Measurements from ENCODE around the gene ATP2A3. TPM values are rescaled to one million over a fixed set of nuclear protein-coding genes. Genes with fewer than 3 reads are reported as not detected.

The ATP2A3 gene
- total and polyA plus RNA-seq, 5 donors: 7.9 to 16.6 (median 14.4) TPM

DNA sequence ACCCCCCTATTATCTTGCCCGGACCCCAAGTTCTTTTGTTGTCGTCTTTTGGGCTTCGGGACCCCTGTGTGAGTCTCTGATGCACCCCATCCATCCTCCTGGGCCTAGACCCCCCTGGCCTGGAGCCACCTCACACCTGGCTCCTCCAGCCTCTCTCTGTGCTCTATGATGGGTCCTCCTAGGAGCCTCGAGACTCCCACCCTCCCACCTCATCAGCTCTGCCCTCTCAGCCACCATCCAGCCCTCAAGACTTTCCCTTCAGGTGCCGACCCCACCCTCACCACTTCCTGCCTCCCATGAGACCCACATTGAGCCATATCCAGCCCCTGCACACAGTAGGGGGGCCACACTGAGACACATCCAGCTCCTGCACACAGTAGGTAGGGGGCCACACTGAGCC lies 8.7 kb upstream of the ATP2A3 start:
- intact Hi-C loops (cut with DNase I): no loop called here
- DNase-seq (peak in 1 of 3 donors; percentile 36), ATAC-seq (no peak)
- H3K27ac ChIP-seq (ENCODE audit: low read length): no peak overlapping the region
- H3K4me1 ChIP-seq (ENCODE audit: control insufficient read depth, insufficient read depth, low read length): peaks cover 5% of the 10 kb centered on the region
- WGBS: 66% methylated on average over 5 of the region's 5 CpGs
- no peak overlapping the region for H3K4me3 ChIP-seq (ENCODE audit: low read length)
- H3K9me3 ChIP-seq (ENCODE audit: control insufficient read depth, low read length): peaks cover 2% of the 10 kb centered on the region
- no peaks in the 10 kb centered on the region for H3K27me3 ChIP-seq (ENCODE audit: control insufficient read depth, insufficient read depth)

DNA sequence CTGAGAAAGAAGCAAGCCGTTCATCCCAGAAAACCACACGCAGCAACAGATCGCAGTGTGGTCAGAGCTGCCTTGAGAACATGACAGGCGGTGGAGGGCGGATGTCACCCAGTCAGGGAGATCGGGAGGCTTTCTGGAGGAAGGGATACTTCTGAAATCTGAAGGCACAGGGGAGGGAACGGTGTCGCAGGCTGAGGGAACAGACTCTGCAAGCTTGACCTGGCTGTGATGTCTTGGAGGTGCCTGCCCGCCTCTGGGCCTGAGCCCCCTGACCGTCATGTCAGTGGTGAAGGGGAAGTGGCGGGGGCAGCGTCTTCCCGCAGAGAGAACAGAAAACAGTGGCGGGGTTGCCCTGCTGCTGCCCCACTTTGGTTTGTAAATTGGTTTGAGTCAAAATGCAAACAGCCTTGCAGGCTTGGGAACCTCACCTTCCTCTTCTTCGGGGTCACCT lies 8.1 kb upstream of the ATP2A3 start:
- ATAC-seq (no peak), DNase-seq (peak in 2 of 3 donors; percentile 7 to 33)
- 68% methylated on average over 15 of the region's 15 CpGs for WGBS
- H3K4me1 ChIP-seq (ENCODE audit: control insufficient read depth, insufficient read depth, low read length): peaks cover 5% of the 10 kb centered on the region
- no peak overlapping the region for H3K27ac ChIP-seq (ENCODE audit: low read length)
- intact Hi-C loops (cut with DNase I): no loop called here
- H3K27me3 ChIP-seq (ENCODE audit: control insufficient read depth, insufficient read depth): no peaks in the 10 kb centered on the region
- peaks cover 2% of the 10 kb centered on the region for H3K9me3 ChIP-seq (ENCODE audit: control insufficient read depth, low read length)
- H3K4me3 ChIP-seq (ENCODE audit: low read length): no peak overlapping the region

DNA sequence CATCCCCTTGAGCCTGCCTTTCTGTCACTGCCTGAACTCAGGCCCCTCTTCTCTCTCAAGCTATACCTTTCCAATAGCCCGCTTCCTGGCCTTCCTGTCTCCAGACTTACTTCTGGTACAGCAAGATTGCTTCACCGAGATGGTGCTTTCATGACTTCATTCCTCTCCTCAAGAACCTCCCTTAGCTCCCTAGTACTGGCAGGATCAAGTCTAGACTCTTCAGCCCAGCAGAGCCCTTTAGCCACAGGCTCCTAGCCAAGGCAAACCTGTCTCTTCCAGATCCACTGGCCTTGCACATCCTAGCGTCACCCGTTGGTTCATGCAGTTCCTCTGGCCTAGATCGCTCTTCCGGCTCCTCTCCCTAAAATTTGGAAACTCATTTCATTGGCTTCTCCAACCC lies 6.4 kb upstream of the ATP2A3 start:
- intact Hi-C loops (cut with DNase I): no loop called here
- 90% methylated on average over 6 of the region's 6 CpGs for WGBS
- H3K9me3 ChIP-seq (ENCODE audit: control insufficient read depth, low read length): peaks cover 2% of the 10 kb centered on the region
- H3K4me3 ChIP-seq (ENCODE audit: low read length): no peak overlapping the region
- DNase-seq: no peak
- H3K4me1 ChIP-seq (ENCODE audit: control insufficient read depth, insufficient read depth, low read length): no peaks in the 10 kb centered on the region
- H3K27ac ChIP-seq (ENCODE audit: low read length): no peak overlapping the region
- no peaks in the 10 kb centered on the region for H3K27me3 ChIP-seq (ENCODE audit: control insufficient read depth, insufficient read depth)
- no peak for ATAC-seq

DNA sequence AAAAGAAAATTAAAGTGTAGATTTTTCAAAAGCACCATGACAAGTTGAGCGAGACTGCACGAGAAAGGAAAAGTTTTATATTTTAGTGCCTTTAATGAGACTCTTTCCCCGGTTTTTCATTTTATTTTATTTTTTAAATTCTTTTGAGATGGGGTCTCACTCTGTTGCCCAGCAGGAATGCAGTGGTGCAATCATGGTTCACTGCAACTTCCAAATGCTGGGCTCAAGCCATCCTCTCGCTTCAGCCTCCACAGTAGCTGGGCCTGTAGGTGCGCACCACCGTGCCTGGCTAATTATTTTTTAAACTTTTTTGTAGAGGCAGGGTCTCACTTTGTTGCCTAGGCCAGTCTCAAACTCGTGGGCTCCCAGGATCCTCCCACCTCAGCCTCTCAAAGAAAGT lies 5.7 kb upstream of the ATP2A3 start:
- no peaks in the 10 kb centered on the region for H3K27me3 ChIP-seq (ENCODE audit: control insufficient read depth, insufficient read depth)
- H3K9me3 ChIP-seq (ENCODE audit: control insufficient read depth, low read length): peaks cover 2% of the 10 kb centered on the region
- DNase-seq (no peak), ATAC-seq (no peak)
- H3K27ac ChIP-seq (ENCODE audit: low read length): no peak overlapping the region
- WGBS: 89% methylated on average over 7 of the region's 7 CpGs
- intact Hi-C loops (cut with DNase I): no loop called here
- H3K4me3 ChIP-seq (ENCODE audit: low read length): no peak overlapping the region
- peaks cover 3% of the 10 kb centered on the region for H3K4me1 ChIP-seq (ENCODE audit: control insufficient read depth, insufficient read depth, low read length)

DNA sequence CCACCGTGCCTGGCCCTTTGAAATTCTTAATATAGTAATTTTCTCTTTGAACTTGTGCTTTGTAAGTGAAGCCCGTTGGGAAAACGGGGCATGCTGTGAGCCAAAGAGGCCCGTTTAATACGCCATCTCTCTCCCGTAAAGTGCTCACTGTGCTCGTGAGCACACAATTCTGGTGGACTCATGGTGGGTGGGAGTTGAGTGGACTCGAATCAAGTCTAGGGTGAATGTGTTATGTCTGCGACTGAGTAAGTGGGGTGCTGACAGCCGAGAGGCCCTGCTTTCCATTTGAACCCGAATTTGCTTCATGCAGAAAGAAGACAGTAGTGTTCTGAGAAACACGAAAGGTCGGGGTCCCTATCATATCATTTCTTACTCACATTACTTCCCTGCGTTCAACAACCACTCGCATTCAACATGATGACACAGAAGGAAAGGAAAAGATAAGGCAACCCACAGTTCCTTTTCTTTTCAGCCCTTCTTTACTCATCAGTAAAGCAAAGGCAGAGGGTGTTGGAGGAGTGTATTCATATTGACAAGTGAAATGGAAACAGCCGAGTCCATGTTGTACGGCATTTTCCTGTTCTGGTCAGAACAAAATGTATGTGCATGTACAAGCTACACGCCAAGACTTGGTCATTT lies 4.8 kb upstream of the ATP2A3 start:
- WGBS: 82% methylated on average over 18 of the region's 18 CpGs
- DNase-seq (peak in 1 of 3 donors; percentile 6), ATAC-seq (no peak)
- Histone ChIP-seq H3K9me3 (ENCODE audit: control insufficient read depth, low read length) (no peaks in the 10 kb centered on the region), H3K27me3 (ENCODE audit: control insufficient read depth, insufficient read depth) (no peaks in the 10 kb centered on the region), H3K27ac (ENCODE audit: low read length) (no peak overlapping the region), H3K4me1 (ENCODE audit: control insufficient read depth, insufficient read depth, low read length) (peaks cover 3% of the 10 kb centered on the region), H3K4me3 (ENCODE audit: low read length) (no peak overlapping the region)
- intact Hi-C loops (cut with DNase I): no loop called here

DNA sequence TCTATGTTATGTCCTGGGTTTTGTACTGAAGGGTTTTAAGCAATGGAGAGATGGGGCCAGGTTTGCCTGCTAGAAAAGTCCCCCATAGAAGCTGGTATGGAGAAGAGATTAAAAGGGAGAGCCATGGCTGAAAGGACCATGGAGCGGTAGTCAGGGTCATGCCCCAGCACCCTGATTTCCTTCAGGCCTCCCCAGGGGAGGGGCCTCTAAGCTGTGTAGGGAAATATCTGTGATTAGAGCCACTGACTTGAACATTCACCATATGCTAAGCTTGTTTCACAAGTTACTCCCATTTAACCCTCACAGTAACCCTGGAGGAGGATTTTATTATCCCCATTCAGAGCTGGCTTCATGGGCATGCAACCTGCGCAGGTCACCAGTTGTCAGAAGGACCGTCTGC lies 3.8 kb upstream of the ATP2A3 start:
- no peak for DNase-seq
- Histone ChIP-seq H3K27me3 (ENCODE audit: control insufficient read depth, insufficient read depth) (no peaks in the 10 kb centered on the region), H3K4me3 (ENCODE audit: low read length) (no peak overlapping the region), H3K4me1 (ENCODE audit: control insufficient read depth, insufficient read depth, low read length) (peaks cover 3% of the 10 kb centered on the region), H3K27ac (ENCODE audit: low read length) (no peak overlapping the region), H3K9me3 (ENCODE audit: control insufficient read depth, low read length) (no peaks in the 10 kb centered on the region)
- intact Hi-C loops (cut with DNase I): no loop called here
- whole genome bisulfite sequencing: 96% methylated on average over 3 of the region's 3 CpGs
- ATAC-seq: no peak

DNA sequence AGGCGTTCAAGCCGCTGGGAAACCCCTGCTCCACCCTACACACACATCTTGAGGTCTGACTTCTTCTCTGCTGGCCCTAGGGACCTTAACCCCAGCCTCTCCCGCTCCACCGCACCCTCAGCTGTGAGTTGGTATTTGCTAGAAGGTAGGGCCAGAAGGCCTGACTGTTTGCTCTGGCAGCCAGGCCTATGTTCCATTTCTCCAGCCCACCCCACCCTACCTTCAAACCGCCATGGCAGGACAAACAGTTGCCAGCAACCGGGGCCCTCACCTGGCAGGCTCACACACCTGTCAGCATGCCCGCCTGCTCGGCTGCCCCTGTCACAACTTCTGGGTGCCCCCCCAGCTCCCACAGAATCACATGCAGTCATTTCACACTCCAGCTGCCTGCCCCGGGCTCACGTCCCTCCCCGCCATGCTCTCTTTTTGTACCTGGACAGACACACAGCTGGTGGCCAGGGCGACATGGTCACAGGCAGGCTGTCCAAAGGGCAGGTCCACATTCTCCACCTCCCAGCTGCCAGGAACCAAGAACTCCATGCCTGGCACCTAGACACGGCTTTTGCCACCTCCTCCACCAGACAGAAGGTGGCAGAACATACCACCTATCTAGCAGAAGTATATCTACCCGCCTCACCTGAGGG lies 2.6 kb upstream of the ATP2A3 start:
- DNase-seq (peak in 1 of 3 donors; percentile 37), ATAC-seq (no peak)
- Histone ChIP-seq H3K4me3 (ENCODE audit: low read length) (no peak overlapping the region), H3K27ac (ENCODE audit: low read length) (no peak overlapping the region), H3K9me3 (ENCODE audit: control insufficient read depth, low read length) (no peaks in the 10 kb centered on the region), H3K4me1 (ENCODE audit: control insufficient read depth, insufficient read depth, low read length) (peaks cover 3% of the 10 kb centered on the region), H3K27me3 (ENCODE audit: control insufficient read depth, insufficient read depth) (no peaks in the 10 kb centered on the region)
- 95% methylated on average over 14 of the region's 14 CpGs for WGBS
- intact Hi-C loops (cut with DNase I): no loop called here

DNA sequence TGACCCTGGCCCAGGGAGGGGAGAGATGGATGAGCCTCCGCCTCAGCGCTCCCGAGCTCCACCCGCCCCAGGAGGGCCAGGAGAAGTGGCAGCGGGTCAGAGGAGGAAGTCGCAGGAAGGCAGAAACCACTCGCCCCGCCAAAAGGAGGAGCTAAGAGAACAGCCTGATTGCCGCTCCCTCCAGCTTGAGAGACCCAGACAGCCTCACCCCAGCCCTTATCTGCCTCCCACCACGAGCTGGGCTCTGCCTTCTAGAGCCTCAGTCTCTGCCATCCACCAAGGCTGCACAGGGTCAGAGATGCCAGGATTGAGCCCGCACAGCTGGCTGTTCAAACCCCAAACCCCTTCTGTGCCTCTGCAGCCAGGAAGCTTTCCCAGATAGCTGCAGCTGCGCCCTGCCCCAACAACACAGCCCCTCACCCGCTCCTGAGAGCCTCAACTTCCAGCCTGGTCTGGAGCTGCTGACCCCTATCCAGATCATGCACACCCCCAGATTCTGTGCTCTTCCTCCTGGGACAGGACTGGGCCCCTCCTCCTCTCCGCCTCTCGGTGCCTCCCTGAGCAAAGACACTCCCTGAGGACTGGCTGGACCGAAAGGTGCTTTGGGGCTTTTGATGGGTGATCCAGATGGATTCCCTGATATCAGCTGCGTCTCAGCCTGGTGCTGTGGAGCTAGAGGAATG lies 1.0 kb upstream of the ATP2A3 start:
- no peaks in the 10 kb centered on the region for H3K27me3 ChIP-seq (ENCODE audit: control insufficient read depth, insufficient read depth)
- DNase-seq: peak; percentile 72 to 86 (median 84)
- H3K4me3 ChIP-seq (ENCODE audit: low read length): peak overlapping the region; percentile 55
- peak; percentile 80 to 81 for ATAC-seq
- H3K27ac ChIP-seq (ENCODE audit: low read length): no peak overlapping the region
- peaks cover 3% of the 10 kb centered on the region for H3K4me1 ChIP-seq (ENCODE audit: control insufficient read depth, insufficient read depth, low read length)
- H3K9me3 ChIP-seq (ENCODE audit: control insufficient read depth, low read length): no peaks in the 10 kb centered on the region
- 25% methylated on average over 17 of the region's 17 CpGs for WGBS
- intact Hi-C loops (cut with DNase I): no loop called here

DNA sequence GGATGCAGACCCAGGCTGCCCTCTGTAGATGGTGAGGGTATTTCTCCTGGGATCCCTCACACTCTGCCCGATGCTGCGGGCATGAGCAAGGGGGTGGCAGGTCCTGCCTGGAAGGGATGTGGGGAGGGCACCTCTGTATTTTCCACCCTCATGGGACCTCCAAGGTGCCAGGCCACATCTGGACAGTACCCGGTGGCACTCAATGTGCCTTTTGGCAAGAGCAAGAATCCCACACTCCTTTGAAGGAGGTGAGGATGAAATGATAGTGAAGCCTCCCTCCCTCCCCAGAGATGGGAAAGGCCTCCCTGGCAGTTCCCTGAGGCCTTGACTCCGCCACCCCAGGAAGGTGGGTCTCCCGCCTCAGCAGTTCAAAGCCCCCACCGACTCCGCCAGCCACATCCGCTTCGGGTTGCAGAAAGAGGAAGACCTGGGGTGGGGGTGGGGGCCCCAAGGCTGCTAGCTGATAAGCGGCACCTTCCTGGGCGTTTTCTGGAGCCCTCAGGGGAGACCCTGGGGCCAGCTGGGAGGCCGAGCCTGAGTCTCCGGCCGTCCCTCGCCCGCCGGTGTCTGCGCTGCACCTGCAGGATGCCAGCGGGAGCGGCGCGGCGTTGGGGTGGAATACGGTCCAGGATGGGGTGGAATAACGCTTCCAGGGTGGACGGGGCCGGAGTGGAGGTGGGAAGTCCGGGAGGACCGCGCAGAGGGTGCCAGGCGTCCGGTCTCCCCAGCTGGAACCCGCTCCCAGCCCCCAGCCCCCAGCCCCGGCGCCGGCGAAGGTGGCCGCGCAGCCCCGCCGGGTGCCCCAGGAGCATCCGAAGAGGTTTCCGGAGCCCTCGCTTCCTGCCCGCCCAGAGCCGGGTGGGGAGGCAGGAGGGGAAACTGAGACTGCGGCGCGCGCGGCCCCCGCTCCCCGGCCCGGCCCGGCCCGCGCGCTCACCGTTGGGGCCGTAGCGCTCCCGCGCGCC lies 718 bp downstream of the ATP2A3 start:
- ATAC-seq: no peak
- Histone ChIP-seq H3K4me3 (ENCODE audit: low read length) (peak overlapping the region; percentile 55), H3K27me3 (ENCODE audit: control insufficient read depth, insufficient read depth) (no peaks in the 10 kb centered on the region), H3K9me3 (ENCODE audit: control insufficient read depth, low read length) (no peaks in the 10 kb centered on the region), H3K4me1 (ENCODE audit: control insufficient read depth, insufficient read depth, low read length) (peaks cover 3% of the 10 kb centered on the region), H3K27ac (ENCODE audit: low read length) (no peak overlapping the region)
- intact Hi-C loops (cut with DNase I): no loop called here
- DNase-seq: peak in 2 of 3 donors; percentile 70
- 10% methylated on average over 64 of the region's 64 CpGs for WGBS

DNA sequence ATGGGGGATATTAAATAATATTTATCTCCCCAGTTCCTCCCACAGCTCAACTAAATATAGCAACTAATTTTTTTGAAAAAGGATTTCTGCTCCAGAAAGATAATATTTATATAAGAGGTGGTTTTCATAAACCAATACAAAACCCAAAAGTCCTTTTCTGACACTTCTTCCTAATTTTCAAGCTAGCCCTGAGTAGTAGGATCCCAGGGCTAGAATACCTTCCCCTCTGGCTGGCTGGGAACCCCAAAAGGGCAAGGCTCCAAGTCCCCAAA lies 1.3 kb downstream of the ATP2A3 start:
- Histone ChIP-seq H3K4me3 (ENCODE audit: low read length) (no peak overlapping the region), H3K27me3 (ENCODE audit: control insufficient read depth, insufficient read depth) (no peaks in the 10 kb centered on the region), H3K9me3 (ENCODE audit: control insufficient read depth, low read length) (no peaks in the 10 kb centered on the region), H3K4me1 (ENCODE audit: control insufficient read depth, insufficient read depth, low read length) (peaks cover 3% of the 10 kb centered on the region), H3K27ac (ENCODE audit: low read length) (no peak overlapping the region)
- ATAC-seq: no peak
- intact Hi-C loops (cut with DNase I): no loop called here
- no peak for DNase-seq
